Activated CD4-positive, alpha-beta T cell treated with anti-CD3 and anti-CD28 coated beads, Interleukin-2, amount 50 U/mL, for 48 hours (primary cell): Measurements from ENCODE around the gene RHBDL1.
"Not testable (repeated sequence)": the region's sequence is repeated elsewhere in the genome, so short reads cannot be mapped to it uniquely, and the experiment has no call there.

ENCODE experiments used
- DNase-seq, 2 experiments: peaks; one replicate each; pipeline ENCODE4 v3.0.0-alpha.2; 2020

The RHBDL1 gene

DNA sequence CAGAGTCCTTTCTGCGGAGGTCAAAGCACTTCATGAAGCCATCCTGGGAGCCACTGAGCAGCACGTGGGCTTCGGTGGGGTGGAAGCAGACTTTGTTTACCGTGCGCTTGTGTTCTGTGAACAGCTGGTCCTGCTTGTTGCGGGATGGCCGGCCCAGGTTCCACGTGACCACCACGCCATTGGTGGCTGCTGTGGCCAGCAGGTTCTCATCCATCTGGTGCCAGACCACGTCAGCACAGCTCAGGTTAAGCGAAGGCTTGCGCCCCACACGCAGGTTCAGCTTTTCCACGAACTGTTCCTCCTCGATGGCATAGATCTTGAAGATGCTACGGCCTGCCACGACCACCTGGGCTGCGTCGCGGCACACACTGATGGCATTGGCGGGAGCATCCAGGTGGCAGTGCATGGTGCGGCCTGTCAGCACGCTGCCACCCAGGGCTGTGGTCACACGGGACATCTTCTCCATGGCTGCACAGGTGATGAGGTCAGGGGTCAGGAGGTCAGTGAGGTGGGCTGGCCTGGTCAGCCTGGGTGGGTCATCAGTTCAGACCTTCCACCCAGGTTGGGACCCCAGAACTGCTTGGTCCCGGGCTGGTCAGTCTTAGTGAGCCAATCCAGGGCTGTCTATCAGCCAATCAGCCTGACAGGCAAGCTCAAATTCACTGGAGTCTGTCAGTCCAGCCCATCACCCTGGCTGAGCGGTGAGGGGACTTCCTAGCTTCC is 13.9 kb downstream of the RHBDL1 start:
- DNase-seq = no peak

GRCh38 chr16:691242-691641 is 15.8 kb downstream of the RHBDL1 start:
- DNase-seq = not testable (repeated sequence)

DNA sequence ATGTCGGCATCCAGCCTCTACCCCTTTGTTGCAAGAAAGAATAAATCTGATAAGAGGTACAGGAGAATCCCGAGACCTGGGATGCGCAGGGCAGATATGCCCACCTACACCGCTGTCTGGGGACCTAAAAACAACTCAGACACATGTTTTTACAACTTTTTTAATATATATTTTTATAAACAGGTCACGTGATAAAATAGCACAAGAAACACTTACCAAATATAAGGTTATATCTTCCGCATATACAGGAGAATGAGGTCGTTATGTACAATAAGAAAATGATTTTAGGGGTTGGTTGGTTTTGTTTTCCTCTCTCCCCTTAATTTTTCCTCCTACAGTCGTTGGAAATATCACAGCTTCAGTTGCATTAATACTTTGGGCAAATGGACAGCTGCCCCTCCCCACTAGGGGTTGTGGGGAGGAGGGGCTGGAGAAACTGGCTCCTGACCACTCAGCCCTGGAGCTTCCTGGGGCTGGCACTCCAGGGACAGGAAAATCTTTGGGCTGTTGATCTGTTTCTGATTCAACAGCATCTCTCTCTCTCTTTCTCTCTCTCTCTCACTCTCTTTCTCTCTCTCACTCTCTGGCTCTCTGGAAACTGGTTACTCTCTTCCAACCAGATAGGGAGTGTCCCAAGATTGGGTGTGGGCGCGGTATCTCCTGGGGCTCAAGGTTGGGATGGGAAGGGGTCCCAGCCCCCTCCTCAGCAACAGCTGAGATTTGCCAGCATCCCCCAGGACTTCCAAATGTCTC is 17.1 kb downstream of the RHBDL1 start:
- no peak for DNase-seq

DNA sequence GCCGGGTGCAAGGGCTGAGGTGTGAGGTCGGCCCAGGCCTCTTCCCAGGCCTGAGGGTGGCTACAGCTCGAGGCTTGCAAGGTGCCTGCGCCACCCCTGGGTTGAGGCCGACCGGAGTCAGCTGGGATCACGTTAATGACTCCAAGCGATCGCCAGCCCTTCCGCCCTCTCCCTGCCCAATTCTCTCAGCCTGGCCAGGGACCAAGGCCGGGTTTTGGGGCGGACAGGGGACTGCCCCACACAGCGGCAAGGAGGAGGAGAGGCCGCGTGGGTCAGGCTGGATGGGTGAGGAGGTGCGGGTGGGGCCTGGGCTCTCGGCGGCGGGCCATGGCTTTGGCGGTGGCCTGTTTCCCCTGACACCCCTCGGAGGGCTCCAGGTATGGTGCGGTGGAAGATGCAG is 17.9 kb downstream of the RHBDL1 start:
- no peak for DNase-seq

GRCh38 chr16:693766-694165 is 18.3 kb downstream of the RHBDL1 start:
- no peak for DNase-seq

GRCh38 chr16:694187-694862 is 18.9 kb downstream of the RHBDL1 start:
- no peak for DNase-seq

- peak in 1 of 2 experiments; percentile 27 for DNase-seq
Observed at GRCh38 chr16:694863-695354, 19.4 kb downstream of the RHBDL1 start.

DNA sequence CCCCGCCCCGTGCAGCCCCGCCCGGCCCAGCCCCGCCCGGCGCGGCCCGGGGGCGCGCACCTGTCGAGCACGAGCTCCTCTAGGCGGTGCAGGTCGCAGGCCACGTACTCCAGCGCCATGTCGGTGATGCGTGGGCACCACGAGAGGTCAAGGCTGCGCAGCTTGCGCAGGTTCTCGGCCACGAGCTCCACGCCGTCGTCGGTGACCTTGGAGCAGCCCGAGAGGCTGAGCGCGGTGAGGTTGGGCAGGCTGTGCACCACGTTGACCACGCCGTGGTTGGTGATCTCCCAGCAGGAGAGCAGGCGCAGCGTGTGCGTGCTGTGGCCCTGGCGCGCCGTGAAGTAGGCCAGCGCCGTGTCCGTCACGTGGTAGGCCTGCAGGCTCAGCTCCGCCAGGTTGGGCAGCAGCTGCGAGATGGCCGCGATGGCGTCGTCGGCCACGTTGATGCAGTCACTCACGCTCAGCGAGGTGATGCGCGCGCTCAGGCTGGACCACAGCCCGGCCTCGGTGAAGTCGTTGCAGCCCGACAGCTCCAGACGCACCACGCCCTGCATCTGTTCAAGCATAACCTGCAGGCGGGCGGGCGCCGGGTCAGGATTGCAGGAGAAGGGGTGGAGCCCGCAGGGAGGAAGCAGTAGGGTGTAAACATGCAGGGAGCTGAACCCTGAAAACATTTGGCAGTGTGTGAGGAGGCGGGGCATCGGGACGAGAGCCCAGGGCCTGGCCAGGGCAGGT is 20.1 kb downstream of the RHBDL1 start:
- DNase-seq = peak; percentile 73 to 77

- no peak for DNase-seq
Observed at GRCh38 chr16:698911-699671, 23.6 kb downstream of the RHBDL1 start.

- DNase-seq = peak; percentile 41 to 43
Observed at GRCh38 chr16:700684-701584, 25.5 kb downstream of the RHBDL1 start.

DNA sequence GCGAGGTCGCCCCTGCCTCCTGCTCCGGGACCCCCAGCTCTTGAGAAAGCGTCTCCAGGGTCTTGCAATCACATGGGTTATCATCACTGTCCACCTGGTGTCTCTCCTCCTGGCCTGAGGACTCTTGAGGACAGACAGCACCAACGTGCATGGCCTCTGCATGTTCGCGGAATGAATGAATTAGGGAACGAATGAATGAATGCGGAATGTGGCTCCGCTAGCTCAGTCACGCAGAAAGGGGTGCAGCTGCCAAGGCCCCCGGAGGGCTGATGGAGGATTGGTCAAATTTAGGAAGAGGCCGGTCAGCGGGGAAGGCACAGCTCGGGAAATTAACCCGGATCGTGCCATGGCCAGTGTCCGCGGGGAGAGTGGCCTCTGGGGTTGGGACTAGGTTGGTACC is 26.9 kb downstream of the RHBDL1 start:
- no peak for DNase-seq

- no peak for DNase-seq
Observed at GRCh38 chr16:703406-703805, 27.9 kb downstream of the RHBDL1 start.

- DNase-seq = no peak
Observed at GRCh38 chr16:704047-704446, 28.6 kb downstream of the RHBDL1 start.

DNA sequence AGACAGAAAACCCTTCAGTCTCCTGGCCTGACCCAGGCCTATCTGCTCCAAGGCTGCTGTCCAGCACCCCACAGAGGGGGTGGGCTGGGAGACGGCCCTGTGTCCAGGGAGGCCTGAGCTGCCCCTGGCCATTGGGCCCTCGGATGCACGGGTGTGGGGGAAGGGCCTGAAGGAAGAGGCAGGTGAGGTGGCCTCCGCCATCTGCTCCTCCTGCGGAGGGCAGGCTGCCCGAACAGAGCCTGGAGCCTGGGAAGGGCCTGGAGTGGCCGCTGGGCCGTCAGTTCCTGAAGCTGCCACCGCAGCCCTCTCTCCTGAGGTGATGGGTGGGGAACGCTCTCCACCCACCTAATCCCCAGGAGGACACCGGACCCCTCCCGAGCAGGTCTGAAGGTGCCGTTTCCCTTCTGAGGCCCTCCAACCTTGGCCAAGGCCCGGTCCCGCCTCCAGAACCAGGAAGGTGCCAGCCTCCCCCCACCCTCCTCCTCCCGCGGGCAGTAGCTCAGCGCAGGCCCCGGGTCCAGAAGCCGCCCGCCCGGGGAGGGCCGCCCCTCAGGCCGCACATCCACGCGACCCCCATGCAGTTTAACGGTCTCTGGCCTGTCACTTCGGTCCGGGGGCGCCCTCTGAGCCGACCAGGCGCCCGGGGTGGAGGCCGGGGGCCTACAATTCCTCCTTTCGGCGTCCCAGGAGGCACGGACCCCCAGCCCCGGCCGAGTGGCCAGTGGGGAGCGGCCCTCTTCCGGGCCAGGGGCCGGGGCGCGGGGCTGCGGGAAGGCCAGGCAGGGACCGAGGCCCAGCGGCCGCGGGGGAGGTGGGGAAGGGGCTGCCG is 29.3 kb downstream of the RHBDL1 start:
- no peak for DNase-seq

GRCh38 chr16:705431-706188 is 30.1 kb downstream of the RHBDL1 start, which contains the start of gene FBXL16:
FBXL16 (minus strand) TSS chr16:705801; CDS start chr16:697405, 8,396 bp downstream.
- no peak for DNase-seq

- DNase-seq = no peak
Observed at GRCh38 chr16:706189-707061, 31.0 kb downstream of the RHBDL1 start.

DNA sequence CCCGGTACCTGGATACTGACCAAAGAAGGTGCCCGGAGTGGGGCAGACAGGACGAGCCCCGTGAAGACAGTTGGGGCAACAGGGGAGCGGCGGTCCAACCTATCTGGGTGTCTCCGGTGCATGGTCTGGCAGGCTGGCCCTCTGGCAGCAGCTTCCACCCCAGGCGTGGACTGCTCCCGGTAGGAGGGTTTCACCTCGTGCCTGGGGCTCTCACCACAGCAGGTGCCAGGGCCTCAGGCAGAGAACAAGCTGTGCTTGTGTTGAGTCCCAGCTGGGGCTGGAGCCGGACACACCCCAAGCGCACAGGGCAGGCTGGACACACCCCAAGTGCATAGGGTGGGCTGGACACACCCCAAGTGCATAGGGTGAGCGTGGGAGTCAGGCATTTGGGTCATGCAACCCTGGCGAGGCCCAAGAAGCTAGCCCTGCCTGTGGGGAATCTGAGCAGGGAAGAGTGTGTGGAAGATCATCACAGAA is 31.6 kb downstream of the RHBDL1 start:
- no peak for DNase-seq

DNA sequence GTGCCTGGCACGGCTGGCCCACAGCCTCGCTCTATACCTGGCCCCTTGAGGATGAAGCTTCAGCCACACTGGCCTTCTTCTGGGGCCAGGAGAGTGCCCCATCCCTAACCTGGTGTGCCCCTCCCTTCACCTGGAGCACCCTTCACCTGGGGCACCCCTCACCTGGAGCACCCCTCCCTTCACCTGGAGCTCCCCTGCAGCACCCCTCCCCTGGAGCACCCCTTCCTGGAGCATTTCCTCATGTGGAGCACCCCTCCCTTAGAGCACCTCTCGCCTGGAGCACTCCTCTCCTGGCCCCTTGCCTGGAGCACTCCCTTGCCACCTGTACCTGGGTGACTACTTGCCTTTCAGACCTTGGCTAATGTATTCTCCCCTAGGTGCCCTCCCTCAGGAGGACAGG is 32.5 kb downstream of the RHBDL1 start:
- no peak for DNase-seq
